GM19455 (cell line): ENCODE measurements around the gene DUSP10.

Experiments
- ATAC-seq: cut with Tn5 transposase; IDR thresholded peaks from one replicate; pipeline ENCODE4 v1.9.1; 2021; ENCODE audit not compliant: unreplicated experiment

DUSP10 gene

GRCh38 chr1:221696718-221697461 is 45.0 kb downstream of the DUSP10 start:
- ATAC-seq: no peak

GRCh38 chr1:221696027-221696426 is 45.9 kb downstream of the DUSP10 start:
- ATAC-seq: no peak

- ATAC-seq: no peak
Observed at GRCh38 chr1:221695301-221695700, 46.6 kb downstream of the DUSP10 start.

- no peak for ATAC-seq
Observed at GRCh38 chr1:221694109-221694508, 47.8 kb downstream of the DUSP10 start.

- no peak for ATAC-seq
Observed at GRCh38 chr1:221693087-221693486, 48.8 kb downstream of the DUSP10 start.

GRCh38 chr1:221692643-221693042 is 49.2 kb downstream of the DUSP10 start:
- no peak for ATAC-seq

- no peak for ATAC-seq
Observed at GRCh38 chr1:221691261-221691660, 50.6 kb downstream of the DUSP10 start.

- no peak for ATAC-seq
Observed at GRCh38 chr1:221690858-221691257, 51.0 kb downstream of the DUSP10 start.

GRCh38 chr1:221689138-221689537 is 52.8 kb downstream of the DUSP10 start:
- no peak for ATAC-seq

GRCh38 chr1:221688488-221688843 is 53.4 kb downstream of the DUSP10 start:
- no peak for ATAC-seq

GRCh38 chr1:221687836-221688487 is 53.9 kb downstream of the DUSP10 start:
- ATAC-seq: no peak

- no peak for ATAC-seq
Observed at GRCh38 chr1:221683681-221684080, 58.2 kb downstream of the DUSP10 start.

GRCh38 chr1:221680085-221680484 is 61.8 kb downstream of the DUSP10 start:
- no peak for ATAC-seq

GRCh38 chr1:221678014-221678413 is 63.9 kb downstream of the DUSP10 start:
- ATAC-seq: no peak

- ATAC-seq: no peak
Observed at GRCh38 chr1:221675880-221676800, 65.7 kb downstream of the DUSP10 start.

- no peak for ATAC-seq
Observed at GRCh38 chr1:221672965-221673364, 68.9 kb downstream of the DUSP10 start.

- ATAC-seq: no peak
Observed at GRCh38 chr1:221672239-221672645, 69.6 kb downstream of the DUSP10 start.

GRCh38 chr1:221670081-221670480 is 71.8 kb downstream of the DUSP10 start:
- ATAC-seq: no peak

GRCh38 chr1:221669441-221669840 is 72.4 kb downstream of the DUSP10 start:
- ATAC-seq: no peak

- ATAC-seq: peak; percentile 75
Observed at GRCh38 chr1:221667504-221667903, 74.4 kb downstream of the DUSP10 start.

- ATAC-seq: no peak
Observed at GRCh38 chr1:221664253-221664652, 77.6 kb downstream of the DUSP10 start.

GRCh38 chr1:221663321-221663720 is 78.6 kb downstream of the DUSP10 start:
- ATAC-seq: no peak
